Epithelial cell of esophagus (primary cell): Measurements from ENCODE around the gene OPHN1.

Experiments
- DNase-seq: peaks from one replicate; pipeline ENCODE4 v3.0.0; 2010; ENCODE audit warnings: low read depth
- H3K4me3 ChIP-seq: 2 replicates; pipeline ENCODE4 v1.5.1; 2011; ENCODE audit warnings: mild to moderate bottlenecking, low read length, control low read depth
- TF ChIP-seq, protein P1 (sequence below): IDR thresholded peaks from 2 replicates; pipeline ENCODE4 v1.5.1; 2011; ENCODE audit warnings: low read depth, mild to moderate bottlenecking, low read length, control low read depth, inconsistent platforms; ENCODE audit not compliant: insufficient read depth; ENCODE audit errors: missing control alignments

The OPHN1 gene

DNA sequence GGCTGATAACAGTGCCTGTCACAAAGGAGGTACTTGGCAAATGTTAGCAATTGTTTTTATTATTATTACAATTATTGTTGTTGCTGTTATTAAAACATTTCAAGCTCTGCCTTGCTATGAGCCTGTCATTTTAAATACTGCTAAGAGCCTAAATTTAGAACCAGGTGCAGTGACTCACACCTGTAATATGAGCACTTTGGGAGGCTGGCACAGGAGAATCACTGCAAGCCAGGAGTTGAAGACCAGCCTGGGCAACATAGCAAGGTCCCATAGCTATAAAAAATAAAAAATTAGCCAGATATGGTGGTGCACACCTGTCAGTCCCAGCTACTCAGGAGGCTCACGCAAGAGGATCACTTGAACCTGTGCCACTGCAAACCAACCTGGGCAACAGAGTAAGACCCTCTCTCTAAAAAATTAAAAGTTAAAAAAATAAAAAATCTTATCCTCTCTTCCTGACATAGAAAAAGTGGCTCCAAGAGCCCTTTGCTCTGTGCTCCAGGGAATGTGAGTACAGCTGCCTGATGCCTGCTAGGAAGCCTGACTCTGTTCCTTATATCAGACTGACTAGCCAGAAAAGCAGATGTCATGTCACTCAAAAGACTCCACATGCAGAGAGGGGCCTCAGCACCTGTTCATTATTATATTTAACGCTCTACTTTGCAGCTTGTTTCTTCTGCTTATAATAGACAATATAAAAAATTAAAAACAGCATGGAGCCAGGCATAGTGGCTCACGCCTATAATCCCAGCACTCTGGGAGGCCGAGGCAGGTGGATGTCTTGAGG lies 234.0 kb downstream of the OPHN1 start:
- peak; percentile 30 for DNase-seq
- TF ChIP-seq, protein P1, sequence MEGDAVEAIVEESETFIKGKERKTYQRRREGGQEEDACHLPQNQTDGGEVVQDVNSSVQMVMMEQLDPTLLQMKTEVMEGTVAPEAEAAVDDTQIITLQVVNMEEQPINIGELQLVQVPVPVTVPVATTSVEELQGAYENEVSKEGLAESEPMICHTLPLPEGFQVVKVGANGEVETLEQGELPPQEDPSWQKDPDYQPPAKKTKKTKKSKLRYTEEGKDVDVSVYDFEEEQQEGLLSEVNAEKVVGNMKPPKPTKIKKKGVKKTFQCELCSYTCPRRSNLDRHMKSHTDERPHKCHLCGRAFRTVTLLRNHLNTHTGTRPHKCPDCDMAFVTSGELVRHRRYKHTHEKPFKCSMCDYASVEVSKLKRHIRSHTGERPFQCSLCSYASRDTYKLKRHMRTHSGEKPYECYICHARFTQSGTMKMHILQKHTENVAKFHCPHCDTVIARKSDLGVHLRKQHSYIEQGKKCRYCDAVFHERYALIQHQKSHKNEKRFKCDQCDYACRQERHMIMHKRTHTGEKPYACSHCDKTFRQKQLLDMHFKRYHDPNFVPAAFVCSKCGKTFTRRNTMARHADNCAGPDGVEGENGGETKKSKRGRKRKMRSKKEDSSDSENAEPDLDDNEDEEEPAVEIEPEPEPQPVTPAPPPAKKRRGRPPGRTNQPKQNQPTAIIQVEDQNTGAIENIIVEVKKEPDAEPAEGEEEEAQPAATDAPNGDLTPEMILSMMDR, result no peak
- no peak overlapping the region for H3K4me3 ChIP-seq

DNA sequence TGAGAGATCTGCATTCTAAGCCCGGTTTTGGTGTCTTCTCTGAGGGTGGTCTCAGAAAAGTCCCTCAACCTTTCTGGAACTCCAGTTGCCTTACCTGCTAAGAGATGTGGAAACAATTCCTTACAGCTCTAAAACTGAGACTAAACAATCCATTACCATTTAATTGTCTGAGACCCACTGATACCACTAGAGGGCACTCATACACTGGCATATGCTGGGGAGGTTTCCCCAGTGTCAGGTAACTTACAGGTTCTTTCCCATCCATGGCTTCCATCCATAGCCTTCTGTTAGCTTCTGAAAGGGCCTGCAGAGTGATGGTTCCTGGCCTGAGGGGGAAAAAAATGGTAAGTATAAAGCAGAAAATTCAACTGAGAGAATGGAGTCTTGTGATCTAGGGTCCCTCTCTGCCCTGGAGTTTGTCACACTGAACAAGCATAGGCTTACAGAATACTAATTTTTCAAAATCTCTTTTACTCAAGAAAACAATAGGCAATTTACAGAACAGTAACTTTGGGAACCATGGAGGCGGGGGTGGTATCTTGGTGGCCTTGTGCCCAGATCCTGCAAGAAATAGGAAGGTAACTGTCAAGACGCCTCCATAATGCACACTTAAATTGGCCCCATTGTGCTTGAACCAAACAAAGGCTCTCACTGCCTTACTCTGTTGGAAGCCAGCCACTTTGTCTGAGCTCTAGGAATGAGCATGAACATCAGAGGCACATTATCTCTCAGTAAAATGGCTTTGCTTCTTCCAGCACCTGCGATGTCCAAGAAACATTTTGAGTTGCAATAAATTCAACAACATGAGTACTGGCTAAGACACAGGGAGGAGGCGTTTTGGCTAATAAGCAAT lies 236.1 kb downstream of the OPHN1 start:
- TF ChIP-seq, protein P1, result peak; percentile 64
- DNase-seq, result peak; percentile 63
- no peak overlapping the region for H3K4me3 ChIP-seq

DNA sequence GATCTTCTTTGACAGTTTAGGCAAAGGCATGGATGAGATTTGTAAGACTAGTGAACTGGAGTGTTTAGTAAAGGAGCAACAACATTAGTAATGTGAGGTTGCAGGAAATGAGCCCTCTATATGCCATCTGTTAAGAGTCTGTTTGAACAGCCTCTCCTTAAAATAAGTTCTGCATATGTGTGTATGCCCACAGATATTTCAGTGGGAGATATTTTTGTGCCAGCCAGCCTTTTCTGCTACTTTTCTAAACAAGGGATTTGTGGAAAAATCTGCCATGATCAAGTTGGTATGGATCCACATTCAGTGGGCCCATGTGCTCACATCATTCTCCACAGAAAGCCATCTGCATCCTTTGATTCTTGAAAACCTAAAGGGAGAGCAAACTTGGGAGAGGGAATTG lies 237.7 kb downstream of the OPHN1 start:
- no peak for DNase-seq
- H3K4me3 ChIP-seq, result no peak overlapping the region
- TF ChIP-seq, protein P1, result no peak

DNA sequence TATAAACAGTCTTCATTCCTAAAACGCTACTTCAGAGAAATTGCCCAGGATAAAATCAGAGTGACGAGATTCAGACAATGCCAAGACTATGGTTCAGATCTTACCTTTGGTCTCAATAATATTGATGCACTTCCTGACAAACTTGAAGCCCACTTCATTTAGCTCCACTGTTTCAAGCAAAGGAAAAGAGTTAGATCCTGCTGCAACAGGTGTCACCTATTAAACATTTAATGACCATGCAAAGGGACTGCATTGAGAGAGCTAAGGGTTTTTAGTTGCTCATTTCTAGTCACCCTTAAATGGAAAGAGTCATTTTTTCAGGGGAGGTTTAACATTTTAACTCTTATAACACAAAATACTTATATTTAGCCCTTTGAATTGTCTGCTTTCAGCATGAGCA lies 239.5 kb downstream of the OPHN1 start:
- no peak overlapping the region for H3K4me3 ChIP-seq
- no peak for DNase-seq
- TF ChIP-seq, protein P1, result no peak

DNA sequence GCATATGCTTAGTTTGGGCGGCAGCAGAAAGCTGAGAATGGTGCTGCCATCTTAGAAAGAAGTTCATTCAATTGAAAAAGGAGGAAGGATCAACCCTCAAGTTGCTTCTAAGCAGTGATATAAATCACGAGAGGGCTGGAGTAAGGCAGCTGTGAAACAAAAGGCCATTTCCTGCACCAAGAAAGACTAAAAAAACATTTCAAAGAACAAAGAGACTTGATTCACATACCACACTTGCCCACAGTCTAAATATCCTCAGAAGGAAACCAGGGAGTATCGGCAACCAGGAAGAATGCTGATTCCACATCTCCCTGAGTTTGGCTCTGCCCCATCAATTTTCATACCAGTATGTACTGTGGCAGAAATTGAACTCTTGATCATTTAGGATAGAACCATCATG lies 240.1 kb downstream of the OPHN1 start:
- TF ChIP-seq, protein P1, result no peak
- no peak for DNase-seq
- no peak overlapping the region for H3K4me3 ChIP-seq

DNA sequence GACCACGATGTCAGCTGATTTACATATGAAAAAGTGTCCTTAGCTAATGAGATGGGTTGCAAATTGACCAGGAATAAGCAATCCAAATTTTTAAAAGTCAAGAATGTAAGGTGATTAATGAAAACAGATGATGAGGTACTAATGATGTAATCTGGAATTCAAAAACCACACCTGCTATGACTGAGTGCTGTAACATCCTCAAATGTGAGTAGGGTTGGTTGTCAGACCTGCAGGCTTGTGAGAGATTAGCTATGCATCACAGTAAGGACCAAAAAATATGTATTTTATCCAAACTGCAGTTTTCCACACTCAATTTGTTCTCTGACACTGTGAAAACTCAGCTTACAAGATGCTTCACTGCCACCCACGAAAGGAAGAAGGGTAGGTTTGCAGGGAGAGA lies 242.5 kb downstream of the OPHN1 start:
- TF ChIP-seq, protein P1, result no peak
- peak; percentile 16 for DNase-seq
- no peak overlapping the region for H3K4me3 ChIP-seq
